NCI-H82 treated with DMSO at 0.1 percent for 48 hours (cell line): ENCODE results near the gene PIGC.
A peak's percentile ranks its signal among the peaks of the same experiment; 100 is the strongest.

ENCODE experiments used
- DNase-seq: peaks from one replicate; lab custom pipeline; 2025; ENCODE audit not compliant: unreplicated experiment; lab: John Stamatoyannopoulos, UW

PIGC gene

GRCh38 chr1:172431721-172432192 is 12.1 kb downstream of the PIGC start:
- DNase-seq: no peak

GRCh38 chr1:172431204-172431603 is 12.7 kb downstream of the PIGC start:
- DNase-seq: no peak

- DNase-seq: no peak
Measured at GRCh38 chr1:172430128-172430454, 13.8 kb downstream of the PIGC start.

GRCh38 chr1:172429331-172430127 is 14.3 kb downstream of the PIGC start:
- DNase-seq: peak; percentile 18

DNA sequence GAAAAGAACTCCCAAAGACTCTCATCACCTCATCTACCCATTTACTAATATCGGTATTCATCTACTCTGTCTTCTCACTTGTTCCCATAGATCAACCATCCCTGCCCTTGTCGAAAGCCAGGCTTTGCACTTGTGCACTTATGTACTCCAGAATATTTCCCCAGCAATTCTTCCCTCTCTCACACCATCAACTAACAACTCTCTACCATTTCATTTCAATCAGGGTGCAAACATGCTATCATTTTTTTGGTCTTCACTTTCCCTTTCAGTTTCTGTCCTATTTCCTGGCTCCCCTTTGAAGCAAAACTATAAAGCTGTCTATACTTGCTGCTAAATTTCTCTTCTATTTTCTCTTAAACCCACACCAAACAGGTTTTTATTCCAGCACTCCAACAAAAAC is 16.7 kb downstream of the PIGC start:
- DNase-seq: no peak

DNA sequence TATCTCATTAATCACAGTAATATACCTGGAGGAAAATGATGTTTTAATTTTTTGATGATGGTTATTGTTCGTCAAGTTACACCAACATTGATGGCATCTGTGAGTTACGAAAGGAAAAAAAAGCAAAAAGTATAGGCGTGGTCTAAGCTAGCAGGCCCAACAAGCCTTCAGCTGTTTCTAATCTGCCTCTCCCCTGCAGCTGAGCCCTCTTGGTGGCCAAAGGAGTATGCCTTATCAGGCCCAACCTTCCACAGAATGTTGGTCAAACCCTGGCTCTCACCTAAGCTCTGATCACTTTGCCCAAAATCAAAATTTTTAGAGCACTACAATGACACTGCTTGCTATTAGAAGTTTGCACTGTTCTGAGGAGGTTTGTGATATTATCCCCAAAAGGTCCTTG is 18.5 kb downstream of the PIGC start:
- DNase-seq: no peak

DNA sequence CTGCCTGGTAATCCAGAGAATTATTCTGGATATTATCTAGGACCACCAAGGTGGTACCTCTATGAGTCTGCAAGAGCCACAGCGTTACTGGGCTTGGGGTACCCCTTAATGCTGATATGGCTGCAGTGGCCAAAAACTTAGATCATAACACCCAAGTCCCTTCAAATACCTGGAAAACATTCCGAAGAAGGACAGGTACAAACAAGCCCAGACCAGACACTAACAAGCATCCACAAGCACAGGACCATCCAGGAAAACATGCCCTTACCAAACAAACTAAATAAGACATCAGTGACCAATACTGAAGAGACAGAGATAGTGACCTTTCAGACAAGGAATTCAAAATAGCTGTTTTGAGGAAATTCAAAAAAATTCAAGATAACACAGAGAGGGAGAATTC is 20.5 kb downstream of the PIGC start:
- no peak for DNase-seq

GRCh38 chr1:172421974-172422604 is 21.8 kb downstream of the PIGC start:
- no peak for DNase-seq

- DNase-seq: no peak
Measured at GRCh38 chr1:172420385-172420784, 23.5 kb downstream of the PIGC start, which contains the start of gene C1orf105. Gene C1orf105, plus strand, starts transcription at chr1:172420685. Its CDS starts 201 bp downstream, at chr1:172420886.

GRCh38 chr1:172417557-172417956 is 26.3 kb downstream of the PIGC start:
- DNase-seq: no peak

DNA sequence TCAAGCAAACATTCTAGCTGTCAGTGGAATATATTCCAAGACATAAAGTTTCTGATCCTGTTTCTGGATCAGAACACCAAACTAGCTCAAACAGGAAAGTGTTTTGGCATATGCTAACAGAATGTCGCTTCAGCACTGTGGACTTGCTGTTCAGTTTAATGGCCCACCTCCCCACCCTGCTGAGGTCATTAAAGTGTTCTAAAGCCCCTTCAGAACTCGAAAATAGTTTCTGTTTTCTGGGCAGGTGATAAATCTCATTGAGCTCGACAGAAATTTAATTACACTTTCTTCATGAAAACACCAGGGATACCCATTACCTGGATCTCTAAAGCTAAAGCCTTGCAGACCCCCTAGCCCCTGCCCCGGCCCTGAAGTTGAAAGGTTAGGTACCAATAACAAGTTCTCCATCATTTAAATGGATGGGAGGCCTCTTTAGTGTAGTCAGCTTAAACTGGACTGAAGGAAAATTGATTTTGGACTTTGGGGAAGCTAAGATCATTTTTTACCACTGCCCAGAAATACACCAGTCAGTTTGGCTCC is 27.3 kb downstream of the PIGC start:
- DNase-seq: no peak

- DNase-seq: no peak
Measured at GRCh38 chr1:172414331-172414730, 29.5 kb downstream of the PIGC start.

GRCh38 chr1:172411791-172412338 is 32.0 kb downstream of the PIGC start:
- DNase-seq: no peak

GRCh38 chr1:172410027-172410426 is 33.8 kb downstream of the PIGC start:
- DNase-seq: no peak

DNA sequence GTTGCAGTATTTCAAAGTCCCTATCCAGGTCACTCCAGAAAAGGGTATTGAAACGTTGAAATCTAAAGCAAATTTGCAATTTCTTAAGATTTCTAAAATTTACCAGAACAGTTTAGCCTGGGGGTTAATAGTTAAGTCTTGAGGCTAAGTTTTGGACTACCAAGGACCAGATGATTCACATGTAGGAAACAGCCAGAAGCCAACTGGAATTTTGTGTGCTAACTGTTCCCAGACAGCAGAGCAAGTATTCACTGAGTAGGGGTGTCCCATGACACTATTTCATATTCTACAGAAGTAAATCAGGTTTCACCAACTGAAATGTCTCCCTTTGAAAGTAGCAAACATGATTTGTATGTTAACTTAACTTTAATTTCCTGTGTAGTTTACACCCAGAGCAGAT is 34.9 kb downstream of the PIGC start:
- DNase-seq: no peak

DNA sequence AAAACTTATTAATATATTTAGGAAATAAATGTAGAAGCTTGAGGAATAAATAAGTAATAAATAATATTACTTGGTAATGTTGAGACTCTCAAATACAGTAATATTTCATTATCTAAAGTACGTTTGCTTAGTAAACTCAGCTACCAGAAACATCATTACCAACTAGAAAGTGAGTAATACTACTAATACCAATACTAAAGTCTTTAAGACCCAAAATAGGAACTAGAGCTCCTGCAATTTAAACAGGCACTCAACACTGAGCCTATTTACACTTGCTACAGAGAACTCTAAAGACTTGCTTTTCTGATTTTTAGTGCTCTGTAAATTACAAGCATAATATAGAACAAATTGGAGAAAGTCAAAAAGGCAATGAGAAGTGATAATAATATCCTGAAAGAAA is 36.9 kb downstream of the PIGC start:
- DNase-seq: no peak

GRCh38 chr1:172405912-172406311 is 38.0 kb downstream of the PIGC start:
- no peak for DNase-seq

GRCh38 chr1:172404121-172404520 is 39.7 kb downstream of the PIGC start:
- DNase-seq: no peak

- no peak for DNase-seq
Measured at GRCh38 chr1:172402878-172403569, 40.8 kb downstream of the PIGC start.

DNA sequence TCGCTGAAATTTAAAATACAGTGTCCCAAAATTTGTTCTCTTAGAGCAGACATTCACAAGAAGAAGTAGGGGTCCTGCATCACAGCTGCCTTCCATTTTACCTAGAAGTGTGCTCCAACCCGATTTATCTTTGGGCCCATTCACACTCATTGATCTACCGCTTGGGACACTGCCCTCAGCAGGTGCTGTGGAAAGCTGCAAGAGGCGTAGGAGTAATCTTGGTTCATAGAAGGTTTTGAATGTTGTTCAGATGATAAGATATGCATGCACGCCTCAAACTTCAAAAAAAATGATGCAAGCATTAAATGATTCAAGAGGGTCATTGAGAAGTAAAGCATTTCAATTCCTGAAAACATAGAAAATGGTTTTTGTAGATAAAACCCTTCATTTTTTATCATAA is 42.0 kb downstream of the PIGC start:
- no peak for DNase-seq

- no peak for DNase-seq
Measured at GRCh38 chr1:172401477-172401876, 42.4 kb downstream of the PIGC start.
